ENCODE data around the gene KRT83. TPM values are rescaled to one million over a fixed set of nuclear protein-coding genes. Genes with fewer than 3 reads are reported as not detected.

KRT83 gene
- polyA plus RNA-seq, 1 of the 3 experiments (the other 2 are of a cell fraction): 0.03 TPM

DNA sequence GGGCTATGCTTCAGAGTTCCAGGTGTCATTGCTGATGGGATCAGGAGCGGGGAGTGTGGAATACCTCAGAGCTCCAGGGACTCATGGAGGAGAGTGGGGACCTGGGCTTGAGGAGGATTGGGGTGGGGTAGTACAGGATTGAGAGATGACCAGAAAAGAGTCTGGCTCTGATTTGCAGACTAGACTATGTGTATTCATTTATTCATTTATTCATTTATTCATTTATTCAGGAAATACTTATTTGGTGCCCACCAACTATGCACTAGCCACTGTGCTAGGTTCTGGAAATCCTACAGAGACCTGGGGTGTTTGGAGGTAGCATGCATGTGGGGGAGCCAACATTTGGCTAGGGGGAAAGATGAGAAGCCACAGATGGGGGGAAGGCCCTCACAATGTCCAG, 871 bp upstream of the KRT83 start:
- H3F3A ChIP-seq (replicated peaks; ENCODE audit: insufficient read depth): no peaks in the 10 kb centered on the region
- no peak for DNase-seq
- ChIA-PET POLR2A (no interaction called here), CTCF (interaction anchor here (1.0 to 12.6 kb wide), 9 partner anchors 11 to 166 kb away, joined by 3 to 218 read pairs (median 4); no protein-coding TSS in a partner anchor)
- H3K27ac ChIP-seq (ENCODE audit: low read depth in 2 of 2, low read length in 1 of 2): no peak overlapping the region
- no peaks in the 10 kb centered on the region for H4K20me1 ChIP-seq (ENCODE audit: insufficient read depth)
- H3K4me2 ChIP-seq: no peak overlapping the region
- no peak overlapping the region for H2AFZ ChIP-seq (ENCODE audit: low read depth)
- H3K9ac ChIP-seq: no peak overlapping the region
- no peaks in the 10 kb centered on the region for H3K4me1 ChIP-seq (ENCODE audit: control insufficient read depth in 1 of 2, insufficient read depth in 2 of 2, low read depth in 1 of 2, low read length in 1 of 2)
- H3K36me3 ChIP-seq (replicated peaks in 1 of 2; ENCODE audit: control insufficient read depth in 1 of 2, insufficient read depth in 2 of 2, low read length in 1 of 2): no peaks in the 10 kb centered on the region
- no peaks in the 10 kb centered on the region for H3K79me2 ChIP-seq (ENCODE audit: insufficient read depth)
- WGBS (ENCODE audit: low lambda C conversion rate): 82% methylated on average over 1 of the region's 1 CpG
- TF ChIP-seq MXI1 (IDR thresholded peaks at IDR 0.05; ENCODE audit: low read depth, low read length): no peak
- TF ChIP-seq JUND (IDR thresholded peaks at IDR 0.05): no peak
- TF ChIP-seq, protein P1, sequence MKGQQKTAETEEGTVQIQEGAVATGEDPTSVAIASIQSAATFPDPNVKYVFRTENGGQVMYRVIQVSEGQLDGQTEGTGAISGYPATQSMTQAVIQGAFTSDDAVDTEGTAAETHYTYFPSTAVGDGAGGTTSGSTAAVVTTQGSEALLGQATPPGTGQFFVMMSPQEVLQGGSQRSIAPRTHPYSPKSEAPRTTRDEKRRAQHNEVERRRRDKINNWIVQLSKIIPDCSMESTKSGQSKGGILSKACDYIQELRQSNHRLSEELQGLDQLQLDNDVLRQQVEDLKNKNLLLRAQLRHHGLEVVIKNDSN (IDR thresholded peaks at IDR 0.05; ENCODE audit: borderline replicate concordance, low read depth): no peak
- TF ChIP-seq RAD21 (IDR thresholded peaks at IDR 0.05; ENCODE audit: low read length): no peak
- TF ChIP-seq REST (IDR thresholded peaks at IDR 0.05; ENCODE audit: low read depth, low read length): no peak
- TF ChIP-seq USF2 (IDR thresholded peaks at IDR 0.05; ENCODE audit: borderline replicate concordance, low read depth, low read length): no peak
- no peak for TF ChIP-seq ELF1 (IDR thresholded peaks at IDR 0.05)
- no peaks in the 10 kb centered on the region for H3K9me3 ChIP-seq
- no peaks in the 10 kb centered on the region; the same call in 1 of the 2 replicates for H3K27me3 ChIP-seq (ENCODE audit: insufficient read depth)
- H3K9me2 ChIP-seq: no peaks in the 10 kb centered on the region
- H3K4me3 ChIP-seq (ENCODE audit: low read depth in 2 of 2, low read length in 1 of 2): no peak overlapping the region

GRCh38 chr12:52321418-52321817, 220 bp upstream of the KRT83 start:
- Histone ChIP-seq H3K9me2 (no peaks in the 10 kb centered on the region), H3K4me2 (no peak overlapping the region), H4K20me1 (ENCODE audit: insufficient read depth) (no peaks in the 10 kb centered on the region), H2AFZ (ENCODE audit: low read depth) (no peak overlapping the region), H3K4me3 (ENCODE audit: low read depth in 2 of 2, low read length in 1 of 2) (no peak overlapping the region), H3K9me3 (no peaks in the 10 kb centered on the region), H3K79me2 (ENCODE audit: insufficient read depth) (no peaks in the 10 kb centered on the region), H3K36me3 (replicated peaks in 1 of 2; ENCODE audit: control insufficient read depth in 1 of 2, insufficient read depth in 2 of 2, low read length in 1 of 2) (no peaks in the 10 kb centered on the region), H3K4me1 (ENCODE audit: control insufficient read depth in 1 of 2, insufficient read depth in 2 of 2, low read depth in 1 of 2, low read length in 1 of 2) (no peaks in the 10 kb centered on the region), H3F3A (replicated peaks; ENCODE audit: insufficient read depth) (no peaks in the 10 kb centered on the region), H3K27me3 (ENCODE audit: insufficient read depth) (no peaks in the 10 kb centered on the region; the same call in 1 of the 2 replicates), H3K9ac (no peak overlapping the region), H3K27ac (ENCODE audit: low read depth in 2 of 2, low read length in 1 of 2) (no peak overlapping the region)
- ChIA-PET CTCF (interaction anchor here (1.0 to 12.6 kb wide), 8 partner anchors 11 to 165 kb away, joined by 3 to 218 read pairs (median 4); no protein-coding TSS in a partner anchor), POLR2A (no interaction called here)
- 57% methylated on average over 1 of the region's 4 CpGs for WGBS (ENCODE audit: low lambda C conversion rate)
- DNase-seq: no peak
- TF ChIP-seq GABPA (IDR thresholded peaks at IDR 0.05; ENCODE audit: low read depth): no peak
- TF ChIP-seq NRF1 (IDR thresholded peaks at IDR 0.05; ENCODE audit: low read depth, low read length): no peak
- no peak for TF ChIP-seq RCOR1 (IDR thresholded peaks at IDR 0.05; ENCODE audit: low read length)
- no peak for TF ChIP-seq NFIC (IDR thresholded peaks at IDR 0.05; ENCODE audit: borderline replicate concordance)
- no peak for TF ChIP-seq PBX3 (IDR thresholded peaks at IDR 0.05)
- TF ChIP-seq, protein P2, sequence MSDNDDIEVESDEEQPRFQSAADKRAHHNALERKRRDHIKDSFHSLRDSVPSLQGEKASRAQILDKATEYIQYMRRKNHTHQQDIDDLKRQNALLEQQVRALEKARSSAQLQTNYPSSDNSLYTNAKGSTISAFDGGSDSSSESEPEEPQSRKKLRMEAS (IDR thresholded peaks at IDR 0.05; ENCODE audit: low read depth): no peak
- TF ChIP-seq, protein P1 (IDR thresholded peaks at IDR 0.05; ENCODE audit: borderline replicate concordance, low read depth): no peak
- no peak for TF ChIP-seq REST (IDR thresholded peaks at IDR 0.05; ENCODE audit: low read depth, low read length)
- no peak for TF ChIP-seq FOSL2 (IDR thresholded peaks at IDR 0.05; ENCODE audit: borderline replicate concordance, low read depth)
- TF ChIP-seq EZH2phosphoT487 (IDR thresholded peaks at IDR 0.05; ENCODE audit: borderline replicate concordance, low read depth): no peak
- TF ChIP-seq CHD2 (IDR thresholded peaks at IDR 0.05; ENCODE audit: low read length, partially characterized antibody): no peak

All from SK-N-SH (cell line).